Endothelial cell (in vitro differentiated cells): ENCODE measurements around the gene CPAMD8. TPM values are rescaled to one million over a fixed set of nuclear protein-coding genes. Genes with fewer than 3 reads are reported as not detected.
A peak's percentile ranks its signal among the peaks of the same experiment; 100 is the strongest.
"Not testable (repeated sequence)": the region's sequence is repeated elsewhere in the genome, so short reads cannot be mapped to it uniquely, and the experiment has no call there.

Source experiments
- DNase-seq: peaks from one replicate; pipeline ENCODE4 v3.0.0; 2021; ENCODE audit warnings: low spot score
- H3K27ac Mint-ChIP-seq: one replicate; pipeline ENCODE4 v1.8.0; 2021; ENCODE audit warnings: mixed read lengths, inconsistent platforms; ENCODE audit not compliant: unreplicated experiment
- H3K27me3 Mint-ChIP-seq: one replicate; pipeline ENCODE4 v1.8.0; 2021; ENCODE audit warnings: mild to moderate bottlenecking, moderate library complexity, mixed read lengths, inconsistent platforms; ENCODE audit not compliant: unreplicated experiment
- H3K36me3 Mint-ChIP-seq: one replicate; pipeline ENCODE4 v1.8.0; 2021; ENCODE audit warnings: mild to moderate bottlenecking, low read depth, mixed read lengths, inconsistent platforms; ENCODE audit not compliant: unreplicated experiment
- H3K4me1 Mint-ChIP-seq: one replicate; pipeline ENCODE4 v1.8.0; 2021; ENCODE audit warnings: mild to moderate bottlenecking, mixed read lengths, inconsistent platforms; ENCODE audit not compliant: unreplicated experiment
- H3K4me3 Mint-ChIP-seq: one replicate; pipeline ENCODE4 v1.8.0; 2021; ENCODE audit warnings: mild to moderate bottlenecking, mixed read lengths, inconsistent platforms; ENCODE audit not compliant: unreplicated experiment
- H3K9me3 Mint-ChIP-seq: one replicate; pipeline ENCODE4 v1.8.0; 2021; ENCODE audit warnings: mixed read lengths, inconsistent platforms; ENCODE audit not compliant: unreplicated experiment
- total RNA-seq: library from RNA; stranded (reverse); fragmentation: NEBNext Ultra II Directional; extraction: Animal tissue kit (Norgen Biotek cat#: 25700); gene quantifications from one replicate; pipeline ENCODE4 v1.2.1, GENCODE V29; 2021; ENCODE audit not compliant: unreplicated experiment
- TF ChIP-seq, protein P1 (sequence below): fragments of 200-600 bp; sonication (generic); IDR thresholded peaks from one replicate; pipeline ENCODE4 v1.5.0; 2021; ENCODE audit warnings: antibody characterized with exemption; ENCODE audit not compliant: unreplicated experiment

The CPAMD8 gene
- total RNA-seq, 1 donor from 2014 or later, result 4.8 TPM

DNA sequence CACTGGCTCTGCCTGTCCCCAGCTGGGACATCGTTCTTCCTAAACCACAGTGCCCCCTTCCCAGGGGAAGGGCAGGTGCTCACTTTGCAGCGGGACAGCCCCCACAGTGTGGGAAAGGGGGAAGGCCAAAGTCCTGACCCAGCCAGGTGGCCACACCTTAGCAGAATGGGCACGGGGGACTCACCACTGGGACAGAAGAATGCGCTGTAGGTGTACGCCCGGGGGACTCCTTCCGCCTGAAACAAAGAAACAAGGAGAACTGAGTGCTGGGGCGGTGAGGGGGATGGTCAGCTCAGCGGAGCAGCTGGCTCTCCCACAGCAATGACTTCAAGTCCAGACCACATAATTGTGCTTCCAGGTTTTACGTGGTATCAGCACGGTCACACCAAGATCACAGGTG lies 88.4 kb downstream of the CPAMD8 start:
- Mint-ChIP-seq H3K27ac (no peak overlapping the region), H3K4me3 (no peak overlapping the region), H3K9me3 (peaks cover 7% of the 10 kb centered on the region), H3K27me3 (no peaks in the 10 kb centered on the region), H3K4me1 (no peaks in the 10 kb centered on the region), H3K36me3 (no peaks in the 10 kb centered on the region)
- DNase-seq, result no peak
- TF ChIP-seq, protein P1, sequence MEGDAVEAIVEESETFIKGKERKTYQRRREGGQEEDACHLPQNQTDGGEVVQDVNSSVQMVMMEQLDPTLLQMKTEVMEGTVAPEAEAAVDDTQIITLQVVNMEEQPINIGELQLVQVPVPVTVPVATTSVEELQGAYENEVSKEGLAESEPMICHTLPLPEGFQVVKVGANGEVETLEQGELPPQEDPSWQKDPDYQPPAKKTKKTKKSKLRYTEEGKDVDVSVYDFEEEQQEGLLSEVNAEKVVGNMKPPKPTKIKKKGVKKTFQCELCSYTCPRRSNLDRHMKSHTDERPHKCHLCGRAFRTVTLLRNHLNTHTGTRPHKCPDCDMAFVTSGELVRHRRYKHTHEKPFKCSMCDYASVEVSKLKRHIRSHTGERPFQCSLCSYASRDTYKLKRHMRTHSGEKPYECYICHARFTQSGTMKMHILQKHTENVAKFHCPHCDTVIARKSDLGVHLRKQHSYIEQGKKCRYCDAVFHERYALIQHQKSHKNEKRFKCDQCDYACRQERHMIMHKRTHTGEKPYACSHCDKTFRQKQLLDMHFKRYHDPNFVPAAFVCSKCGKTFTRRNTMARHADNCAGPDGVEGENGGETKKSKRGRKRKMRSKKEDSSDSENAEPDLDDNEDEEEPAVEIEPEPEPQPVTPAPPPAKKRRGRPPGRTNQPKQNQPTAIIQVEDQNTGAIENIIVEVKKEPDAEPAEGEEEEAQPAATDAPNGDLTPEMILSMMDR, result no peak

- not testable (repeated sequence) for H3K27me3 Mint-ChIP-seq, H3K4me3 Mint-ChIP-seq, H3K9me3 Mint-ChIP-seq, H3K4me1 Mint-ChIP-seq, H3K27ac Mint-ChIP-seq, H3K36me3 Mint-ChIP-seq, DNase-seq
Observed at GRCh38 chr19:16937796-16938195, 88.8 kb downstream of the CPAMD8 start.

GRCh38 chr19:16936901-16937300 lies 89.7 kb downstream of the CPAMD8 start:
- Mint-ChIP-seq H3K36me3 (no peaks in the 10 kb centered on the region), H3K27ac (no peak overlapping the region), H3K27me3 (no peaks in the 10 kb centered on the region), H3K4me3 (no peak overlapping the region), H3K9me3 (peaks cover 7% of the 10 kb centered on the region), H3K4me1 (no peaks in the 10 kb centered on the region)
- no peak for DNase-seq
- TF ChIP-seq, protein P1, result no peak

DNA sequence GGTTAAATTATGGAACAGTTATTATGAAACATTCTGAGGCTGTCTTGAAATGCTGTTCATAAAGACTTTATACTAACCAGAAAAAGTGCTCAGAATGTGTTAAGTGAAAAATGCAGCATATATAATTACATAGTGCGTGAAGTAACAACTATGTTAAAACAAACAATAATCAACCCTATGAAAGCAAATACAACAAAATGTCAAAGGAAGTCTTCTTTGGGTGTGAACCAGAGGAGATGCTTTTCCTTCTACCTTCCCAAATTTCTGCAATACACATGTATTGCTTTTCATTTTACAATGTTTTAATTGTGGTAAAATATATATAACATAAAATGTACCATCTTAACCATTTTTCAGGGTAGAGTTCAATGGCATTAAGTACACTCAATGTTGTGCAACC lies 92.1 kb downstream of the CPAMD8 start:
- peaks cover 8% of the 10 kb centered on the region for H3K36me3 Mint-ChIP-seq
- peaks cover 7% of the 10 kb centered on the region for H3K9me3 Mint-ChIP-seq
- no peak overlapping the region for H3K27ac Mint-ChIP-seq
- H3K4me3 Mint-ChIP-seq, result no peak overlapping the region
- no peaks in the 10 kb centered on the region for H3K27me3 Mint-ChIP-seq
- no peaks in the 10 kb centered on the region for H3K4me1 Mint-ChIP-seq
- TF ChIP-seq, protein P1, result no peak
- DNase-seq, result no peak

DNA sequence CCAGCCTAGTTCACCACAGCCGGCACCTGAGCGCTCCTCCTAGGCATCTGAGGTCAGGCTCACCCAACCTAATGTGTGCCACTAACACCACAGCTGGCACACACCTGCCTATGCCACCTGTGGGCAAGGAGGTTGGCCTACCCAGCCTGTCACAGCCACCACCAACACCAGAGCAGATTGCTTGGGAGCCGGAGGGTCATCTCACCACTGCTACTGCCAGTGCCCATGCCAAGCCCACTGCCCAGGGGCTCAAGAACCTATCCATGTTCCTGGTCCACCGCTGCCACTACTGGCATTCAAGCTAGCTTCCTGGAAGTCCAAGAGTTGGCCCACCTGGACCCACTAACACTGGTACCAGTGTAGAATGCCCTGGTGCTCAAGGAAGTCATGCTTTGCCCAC lies 95.3 kb downstream of the CPAMD8 start:
- H3K27me3 Mint-ChIP-seq, result peaks cover 3% of the 10 kb centered on the region
- peaks cover 14% of the 10 kb centered on the region for H3K9me3 Mint-ChIP-seq
- no peak for DNase-seq
- no peaks in the 10 kb centered on the region for H3K4me1 Mint-ChIP-seq
- no peak overlapping the region for H3K27ac Mint-ChIP-seq
- H3K4me3 Mint-ChIP-seq, result no peak overlapping the region
- TF ChIP-seq, protein P1, result no peak
- peaks cover 21% of the 10 kb centered on the region for H3K36me3 Mint-ChIP-seq

GRCh38 chr19:16930753-16931152 lies 95.9 kb downstream of the CPAMD8 start:
- DNase-seq, result no peak
- Mint-ChIP-seq H3K4me3 (peak overlapping the region; percentile 27), H3K9me3 (peaks cover 14% of the 10 kb centered on the region), H3K36me3 (peaks cover 21% of the 10 kb centered on the region), H3K4me1 (no peaks in the 10 kb centered on the region), H3K27me3 (peaks cover 3% of the 10 kb centered on the region), H3K27ac (no peak overlapping the region)
- TF ChIP-seq, protein P1, result no peak
